ENCODE measurements around the gene IVD. TPM values are rescaled to one million over a fixed set of nuclear protein-coding genes. Genes with fewer than 3 reads are reported as not detected.

IVD gene
- total and polyA plus RNA-seq, 2 donors (not counting 1 experiment from before 2014, with no cell fraction given), result 41.7 to 106 TPM

- WGBS (ENCODE audit: insufficient coverage), result 97% methylated on average over 7 of the region's 9 CpGs
- Histone ChIP-seq H2AFZ (ENCODE audit: insufficient read depth, low read depth, low read length, poor library complexity, severe bottlenecking) (no peak overlapping the region), H3K27ac (ENCODE audit: low read length in 2 of 2) (no peak overlapping the region), H4K20me1 (ENCODE audit: control insufficient read depth, insufficient read depth, low read length, poor library complexity, severe bottlenecking) (no peaks in the 10 kb centered on the region), H3K9me3 (ENCODE audit: control extremely low read depth in 1 of 3, control insufficient read depth in 2 of 3, insufficient read depth in 1 of 3, low read length in 2 of 3) (no peaks in the 10 kb centered on the region), H3K9ac (ENCODE audit: low read length) (no peak overlapping the region), H3K79me2 (ENCODE audit: control insufficient read depth, insufficient read depth, low read length) (peaks cover 2% of the 10 kb centered on the region), H3K4me1 (ENCODE audit: control insufficient read depth in 2 of 2, insufficient read depth in 2 of 2, low read length in 2 of 2) (peaks cover 0 to 1% of the 10 kb centered on the region in 2 donors), H3K4me3 (ENCODE audit: control extremely low read depth in 1 of 5, extremely low read depth in 1 of 5, insufficient read depth in 1 of 5, low read depth in 2 of 5, low read length in 4 of 5) (no peak overlapping the region), H3K27me3 (replicated peaks in 1 of 4; ENCODE audit: control extremely low read depth in 1 of 4, control insufficient read depth in 3 of 4, insufficient read depth in 4 of 4, low read length in 3 of 4) (no peaks in the 10 kb centered on the region), H3K36me3 (replicated peaks in 1 of 2; ENCODE audit: control extremely low read depth in 1 of 2, control insufficient read depth in 1 of 2, extremely low read depth in 1 of 2, insufficient read depth in 2 of 2, low read length in 1 of 2) (peaks cover 4 to 83% of the 10 kb centered on the region in 2 experiments), H3K4me2 (replicated peaks; ENCODE audit: low read depth, low read length, poor library complexity, severe bottlenecking) (no peak overlapping the region)
- H3K9me3 Mint-ChIP-seq (ENCODE audit: insufficient read depth), result no peaks in the 10 kb centered on the region
- no peak for TF ChIP-seq EZH2 (IDR thresholded peaks at IDR 0.05; ENCODE audit: borderline replicate concordance, insufficient read depth, low read depth, low read length, poor library complexity, severe bottlenecking)
- no peak for TF ChIP-seq CTCF (IDR thresholded peaks at IDR 0.05)
- intact Hi-C loops (cut with micrococcal nuclease), result no loop called here
- H3K27ac Mint-ChIP-seq, result no peak overlapping the region
- no peak overlapping the region for H3K4me3 Mint-ChIP-seq
- peaks cover 6% of the 10 kb centered on the region for H3K4me1 Mint-ChIP-seq
- ATAC-seq (ENCODE audit: low read depth) (no peak), DNase-seq (no peak)
- no peaks in the 10 kb centered on the region for H3K27me3 Mint-ChIP-seq
- ChIA-PET CTCF (interaction anchor here (1.2 to 2.1 kb wide), 2 partner anchors 10 to 75 kb away, joined by 4 to 8 read pairs; no protein-coding TSS in a partner anchor), POLR2A (no interaction called here)
These were observed 7.4 kb downstream of the IVD start for GRCh38 chr15:40413036-40413435.

- H3K27me3 ChIP-seq (replicated peaks in 1 of 4; ENCODE audit: control extremely low read depth in 1 of 4, control insufficient read depth in 3 of 4, insufficient read depth in 4 of 4, low read length in 3 of 4), result no peaks in the 10 kb centered on the region
- H3K4me1 ChIP-seq (ENCODE audit: control insufficient read depth in 2 of 2, insufficient read depth in 2 of 2, low read length in 2 of 2), result no peaks in the 10 kb centered on the region
- H4K20me1 ChIP-seq (ENCODE audit: control insufficient read depth, insufficient read depth, low read length, poor library complexity, severe bottlenecking), result no peaks in the 10 kb centered on the region
- H3K9me3 Mint-ChIP-seq (ENCODE audit: insufficient read depth), result no peaks in the 10 kb centered on the region
- H3K27ac ChIP-seq (ENCODE audit: low read length in 2 of 2), result no peak overlapping the region
- ATAC-seq (ENCODE audit: low read depth) (no peak), DNase-seq (no peak)
- H3K4me1 Mint-ChIP-seq, result peaks cover 1% of the 10 kb centered on the region
- peaks cover 3 to 78% of the 10 kb centered on the region in 2 experiments for H3K36me3 ChIP-seq (replicated peaks in 1 of 2; ENCODE audit: control extremely low read depth in 1 of 2, control insufficient read depth in 1 of 2, extremely low read depth in 1 of 2, insufficient read depth in 2 of 2, low read length in 1 of 2)
- intact Hi-C loops (cut with micrococcal nuclease), result no loop called here
- H3K4me3 Mint-ChIP-seq, result no peak overlapping the region
- H3K79me2 ChIP-seq (ENCODE audit: control insufficient read depth, insufficient read depth, low read length), result no peaks in the 10 kb centered on the region
- 97% methylated on average over 4 of the region's 7 CpGs for WGBS (ENCODE audit: insufficient coverage)
- H3K9ac ChIP-seq (ENCODE audit: low read length), result no peak overlapping the region
- no peak overlapping the region for H2AFZ ChIP-seq (ENCODE audit: insufficient read depth, low read depth, low read length, poor library complexity, severe bottlenecking)
- TF ChIP-seq CTCF (IDR thresholded peaks at IDR 0.05), result no peak
- no peak for TF ChIP-seq EZH2 (IDR thresholded peaks at IDR 0.05; ENCODE audit: borderline replicate concordance, insufficient read depth, low read depth, low read length, poor library complexity, severe bottlenecking)
- no peaks in the 10 kb centered on the region for H3K27me3 Mint-ChIP-seq
- H3K4me2 ChIP-seq (replicated peaks; ENCODE audit: low read depth, low read length, poor library complexity, severe bottlenecking), result no peak overlapping the region
- no peak overlapping the region for H3K4me3 ChIP-seq (ENCODE audit: control extremely low read depth in 1 of 5, extremely low read depth in 1 of 5, insufficient read depth in 1 of 5, low read depth in 2 of 5, low read length in 4 of 5)
- ChIA-PET CTCF (interaction anchor here (0.8 to 2.1 kb wide), 4 partner anchors 10 to 136 kb away, joined by 3 to 8 read pairs (median 4); no protein-coding TSS in a partner anchor), POLR2A (no interaction called here)
- no peaks in the 10 kb centered on the region for H3K9me3 ChIP-seq (ENCODE audit: control extremely low read depth in 1 of 3, control insufficient read depth in 2 of 3, insufficient read depth in 1 of 3, low read length in 2 of 3)
- no peak overlapping the region for H3K27ac Mint-ChIP-seq
These were observed 9.2 kb downstream of the IVD start for GRCh38 chr15:40414816-40415215.
